WTC11 (cell line): ENCODE data around the gene TWIST2.

Experiments
- CTCF ChIP-seq: fragments of 200-600 bp; IDR thresholded peaks from 2 replicates; pipeline ENCODE4 v1.8.0; 2022; ENCODE audit warnings: antibody characterized with exemption
- FOXK1 ChIP-seq: sonication (generic); formaldehyde crosslinking; IDR thresholded peaks from 2 replicates; pipeline ENCODE4 v1.8.0; 2022; ENCODE audit warnings: mild to moderate bottlenecking, moderate library complexity, missing genetic modification reagents
- HMGXB4 ChIP-seq: sonication (generic); formaldehyde crosslinking; IDR thresholded peaks from 2 replicates; pipeline ENCODE4 v1.8.1; 2023; ENCODE audit warnings: mild to moderate bottlenecking, moderate library complexity, missing genetic modification reagents
- IRF1 ChIP-seq: sonication (generic); formaldehyde crosslinking; IDR thresholded peaks from 2 replicates; pipeline ENCODE4 v1.8.0; 2023; ENCODE audit warnings: missing genetic modification reagents
- KAT7 ChIP-seq: sonication (generic); formaldehyde crosslinking; IDR thresholded peaks from 2 replicates; pipeline ENCODE4 v1.8.1; 2023; ENCODE audit warnings: missing genetic modification reagents, mild to moderate bottlenecking, borderline replicate concordance
- MAX ChIP-seq: sonication (generic); formaldehyde crosslinking; IDR thresholded peaks from 2 replicates; pipeline ENCODE4 v1.8.0; 2022; ENCODE audit warnings: mild to moderate bottlenecking, missing genetic modification reagents
- PRDM15 ChIP-seq: sonication (generic); formaldehyde crosslinking; IDR thresholded peaks from 2 replicates; pipeline ENCODE4 v1.8.0; 2022; ENCODE audit warnings: missing genetic modification reagents
- SP1 ChIP-seq: sonication (generic); formaldehyde crosslinking; conservative IDR thresholded peaks from 2 replicates; pipeline ENCODE4 v1.8.1; 2022; ENCODE audit warnings: missing genetic modification reagents
- ZNF263 ChIP-seq: sonication (generic); formaldehyde crosslinking; IDR thresholded peaks from 2 replicates; pipeline ENCODE4 v1.8.1; 2022; ENCODE audit warnings: low read depth, mild to moderate bottlenecking, moderate library complexity, missing genetic modification reagents
- ZNF532 ChIP-seq: fragments of 250-450 bp; sonication (Bioruptor Pico); IDR thresholded peaks from 2 replicates; pipeline ENCODE4 v1.9.0; 2021; ENCODE audit warnings: mild to moderate bottlenecking, borderline replicate concordance
- ZSCAN18 ChIP-seq: fragments of 250-450 bp; sonication (Bioruptor Pico); IDR thresholded peaks from 2 replicates; pipeline ENCODE4 v2.1.2; 2022; ENCODE audit warnings: mild to moderate bottlenecking, moderate library complexity
- TF ChIP-seq, protein P1 (sequence below): sonication (generic); formaldehyde crosslinking; IDR thresholded peaks from 2 replicates; pipeline ENCODE4 v1.8.1; 2022; ENCODE audit warnings: mild to moderate bottlenecking, missing genetic modification reagents, moderate library complexity, borderline replicate concordance
- TF ChIP-seq, protein P2 (sequence below): sonication (generic); formaldehyde crosslinking; IDR thresholded peaks from 2 replicates; pipeline ENCODE4 v1.8.0; 2022; ENCODE audit warnings: mild to moderate bottlenecking, missing genetic modification reagents

GRCh38 chr2:238863749-238864206 lies 15.9 kb downstream of the TWIST2 start:
- TF ChIP-seq CTCF (no peak), ZSCAN18 (CRISPR knock-in tag) (no peak), HMGXB4 (CRISPR knock-in tag) (no peak), PRDM15 (CRISPR knock-in tag) (no peak), MAX (CRISPR knock-in tag) (no peak), ZNF263 (no peak), ZNF532 (CRISPR knock-in tag) (no peak), SP1 (CRISPR knock-in tag) (no peak), IRF1 (CRISPR knock-in tag) (no peak), KAT7 (CRISPR knock-in tag) (no peak), FOXK1 (CRISPR knock-in tag) (no peak)
- TF ChIP-seq, protein P1, sequence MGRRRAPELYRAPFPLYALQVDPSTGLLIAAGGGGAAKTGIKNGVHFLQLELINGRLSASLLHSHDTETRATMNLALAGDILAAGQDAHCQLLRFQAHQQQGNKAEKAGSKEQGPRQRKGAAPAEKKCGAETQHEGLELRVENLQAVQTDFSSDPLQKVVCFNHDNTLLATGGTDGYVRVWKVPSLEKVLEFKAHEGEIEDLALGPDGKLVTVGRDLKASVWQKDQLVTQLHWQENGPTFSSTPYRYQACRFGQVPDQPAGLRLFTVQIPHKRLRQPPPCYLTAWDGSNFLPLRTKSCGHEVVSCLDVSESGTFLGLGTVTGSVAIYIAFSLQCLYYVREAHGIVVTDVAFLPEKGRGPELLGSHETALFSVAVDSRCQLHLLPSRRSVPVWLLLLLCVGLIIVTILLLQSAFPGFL: no peak
- TF ChIP-seq, protein P2, sequence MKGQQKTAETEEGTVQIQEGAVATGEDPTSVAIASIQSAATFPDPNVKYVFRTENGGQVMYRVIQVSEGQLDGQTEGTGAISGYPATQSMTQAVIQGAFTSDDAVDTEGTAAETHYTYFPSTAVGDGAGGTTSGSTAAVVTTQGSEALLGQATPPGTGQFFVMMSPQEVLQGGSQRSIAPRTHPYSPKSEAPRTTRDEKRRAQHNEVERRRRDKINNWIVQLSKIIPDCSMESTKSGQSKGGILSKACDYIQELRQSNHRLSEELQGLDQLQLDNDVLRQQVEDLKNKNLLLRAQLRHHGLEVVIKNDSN (CRISPR knock-in tag): no peak
